Neural cell (in vitro differentiated cells): ENCODE data around the gene SPG11.
"Not testable (repeated sequence)": the region's sequence is repeated elsewhere in the genome, so short reads cannot be mapped to it uniquely, and the experiment has no call there.

ENCODE experiments used
- EZH2 ChIP-seq: fragments of 200-600, 300-800 bp; shearing (Covaris generic), sonication (generic); IDR thresholded peaks from 2 replicates; pipeline ENCODE4 v1.6.1; 2014; ENCODE audit warnings: antibody characterized with exemption, low read length, borderline replicate concordance, mild to moderate bottlenecking; ENCODE audit not compliant: insufficient read depth, poor library complexity, severe bottlenecking
- POLR2AphosphoS5 ChIP-seq: IDR thresholded peaks from 2 replicates; pipeline ENCODE4 v1.6.1; 2012
- TAF1 ChIP-seq: IDR thresholded peaks from 2 replicates; pipeline ENCODE4 v1.6.1; 2012; ENCODE audit warnings: low read depth

DNA sequence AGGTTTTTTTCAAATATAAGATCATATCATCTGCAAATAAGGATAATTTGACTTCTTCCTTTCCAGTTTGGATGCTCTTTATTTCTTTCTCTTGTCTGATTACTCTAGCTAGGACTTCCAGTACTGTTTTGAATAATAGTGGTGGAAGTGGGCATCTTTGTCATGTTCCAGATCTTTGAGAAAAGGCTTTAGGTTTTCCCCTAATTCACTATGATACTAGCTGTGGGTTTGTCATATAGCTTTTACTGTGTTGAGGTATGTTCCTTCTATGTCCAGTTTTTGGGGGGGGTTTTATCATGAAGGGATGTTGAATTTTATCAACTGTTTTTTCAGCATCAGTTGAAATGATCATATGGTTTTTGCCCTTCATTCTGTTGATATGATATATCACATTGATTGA is 37.2 kb upstream of the SPG11 start:
- not testable (repeated sequence) for TF ChIP-seq TAF1, EZH2, POLR2AphosphoS5
